KMS-11 (cell line): Measurements from ENCODE around the gene LHFPL3.

ENCODE experiments used
- H2AFZ ChIP-seq: fragments of 200-600 bp; sonication (generic); 2 replicates; pipeline ENCODE4 v1.6.1; 2016; ENCODE audit warnings: antibody characterized with exemption, mixed run types, low read depth
- H3K27ac ChIP-seq: fragments of 200-600 bp; sonication (generic); 2 replicates; pipeline ENCODE4 v1.6.1; 2016; ENCODE audit warnings: mild to moderate bottlenecking, mixed run types
- H3K27me3 ChIP-seq: fragments of 200-600 bp; sonication (generic); 2 replicates; pipeline ENCODE4 v1.6.1; 2017; ENCODE audit warnings: mild to moderate bottlenecking, low read depth, mixed run types, moderate library complexity; ENCODE audit not compliant: insufficient read depth
- H3K36me3 ChIP-seq: fragments of 200-600 bp; sonication (generic); 2 replicates; pipeline ENCODE4 v1.6.1; 2017; ENCODE audit warnings: mild to moderate bottlenecking, mixed run types; ENCODE audit not compliant: insufficient read depth
- H3K4me1 ChIP-seq: fragments of 200-600 bp; sonication (generic); 2 replicates; pipeline ENCODE4 v1.6.1; 2016; ENCODE audit warnings: mild to moderate bottlenecking, low read depth, mixed run types; ENCODE audit not compliant: poor library complexity, severe bottlenecking
- H3K4me2 ChIP-seq: fragments of 200-600 bp; sonication (generic); 2 replicates; pipeline ENCODE4 v1.7.0; 2016; ENCODE audit warnings: mild to moderate bottlenecking, mixed run types
- H3K4me3 ChIP-seq: fragments of 200-600 bp; sonication (generic); IDR thresholded peaks from 2 replicates; pipeline ENCODE4 v1.6.1; 2017; ENCODE audit warnings: low read depth, low read length, mixed read lengths; ENCODE audit not compliant: insufficient read depth
- H3K79me2 ChIP-seq: fragments of 200-600 bp; sonication (generic); 2 replicates; pipeline ENCODE4 v1.6.1; 2016; ENCODE audit warnings: low read depth, mixed run types; ENCODE audit not compliant: insufficient read depth
- H3K9ac ChIP-seq: fragments of 200-600 bp; sonication (generic); 2 replicates; pipeline ENCODE4 v1.6.1; 2016; ENCODE audit warnings: mild to moderate bottlenecking, mixed run types
- H4K20me1 ChIP-seq: fragments of 200-600 bp; sonication (generic); 2 replicates; pipeline ENCODE4 v1.6.1; 2016; ENCODE audit warnings: mild to moderate bottlenecking, mixed run types; ENCODE audit not compliant: insufficient read depth
- CTCF ChIP-seq: fragments of 200-600 bp; sonication (generic); conservative IDR thresholded peaks from 2 replicates; pipeline ENCODE4 v1.6.1; 2017; ENCODE audit warnings: low read depth, mild to moderate bottlenecking, antibody characterized with exemption, low read length, moderate library complexity, mixed read lengths

The LHFPL3 gene

GRCh38 chr7:104938741-104939390, 610.5 kb downstream of the LHFPL3 start:
- no peaks in the 10 kb centered on the region for H4K20me1 ChIP-seq
- H3K27ac ChIP-seq, result peak overlapping the region; percentile 54
- H3K4me3 ChIP-seq, result no peak overlapping the region
- H2AFZ ChIP-seq, result no peak overlapping the region
- TF ChIP-seq CTCF, result no peak
- peak overlapping the region; percentile 49 for H3K4me2 ChIP-seq
- H3K27me3 ChIP-seq, result no peaks in the 10 kb centered on the region
- peak overlapping the region; percentile 20; the same call in 1 of the 2 replicates for H3K9ac ChIP-seq
- H3K36me3 ChIP-seq, result no peaks in the 10 kb centered on the region
- H3K79me2 ChIP-seq, result peaks cover 14% of the 10 kb centered on the region
- H3K4me1 ChIP-seq, result peaks cover 85% of the 10 kb centered on the region

- peaks cover 93% of the 10 kb centered on the region for H3K4me1 ChIP-seq
- H3K27ac ChIP-seq, result peak overlapping the region; percentile 54; the same call in 1 of the 2 replicates
- no peaks in the 10 kb centered on the region for H4K20me1 ChIP-seq
- H2AFZ ChIP-seq, result no peak overlapping the region
- no peak overlapping the region for H3K4me3 ChIP-seq
- no peaks in the 10 kb centered on the region for H3K27me3 ChIP-seq
- H3K79me2 ChIP-seq, result peaks cover 14% of the 10 kb centered on the region
- TF ChIP-seq CTCF, result no peak
- no peak overlapping the region for H3K9ac ChIP-seq
- no peaks in the 10 kb centered on the region for H3K36me3 ChIP-seq
- peak overlapping the region; percentile 55 for H3K4me2 ChIP-seq
These were observed 611.8 kb downstream of the LHFPL3 start for GRCh38 chr7:104940023-104940710.

GRCh38 chr7:104943502-104944343, 615.3 kb downstream of the LHFPL3 start:
- H3K27ac ChIP-seq, result peak overlapping the region; percentile 99
- H3K36me3 ChIP-seq, result no peaks in the 10 kb centered on the region
- no peak overlapping the region for H2AFZ ChIP-seq
- no peaks in the 10 kb centered on the region for H4K20me1 ChIP-seq
- TF ChIP-seq CTCF, result no peak; the same call in 1 of the 2 replicates
- H3K27me3 ChIP-seq, result no peaks in the 10 kb centered on the region
- H3K79me2 ChIP-seq, result peaks cover 24% of the 10 kb centered on the region
- peak overlapping the region; percentile 94 for H3K4me2 ChIP-seq
- peak overlapping the region; percentile 96 for H3K9ac ChIP-seq
- H3K4me1 ChIP-seq, result peaks cover 93% of the 10 kb centered on the region
- no peak overlapping the region for H3K4me3 ChIP-seq

- Histone ChIP-seq H3K79me2 (peaks cover 24% of the 10 kb centered on the region), H3K36me3 (no peaks in the 10 kb centered on the region), H3K27ac (peak overlapping the region; percentile 99), H2AFZ (peak overlapping the region; percentile 7; the same call in 1 of the 2 replicates), H3K9ac (peak overlapping the region; percentile 96), H3K4me1 (peaks cover 82% of the 10 kb centered on the region), H3K4me2 (peak overlapping the region; percentile 94), H4K20me1 (no peaks in the 10 kb centered on the region), H3K4me3 (no peak overlapping the region), H3K27me3 (no peaks in the 10 kb centered on the region)
- no peak for TF ChIP-seq CTCF
These were observed 617.2 kb downstream of the LHFPL3 start for GRCh38 chr7:104945599-104945956.
